ENCODE data around the gene WFIKKN2. TPM values are rescaled to one million over a fixed set of nuclear protein-coding genes. Genes with fewer than 3 reads are reported as not detected.

WFIKKN2 gene
- total RNA-seq, 1 donor = under 0.01 TPM

- no peak for DNase-seq (ENCODE audit: low read depth)
- TF ChIP-seq, protein P1, sequence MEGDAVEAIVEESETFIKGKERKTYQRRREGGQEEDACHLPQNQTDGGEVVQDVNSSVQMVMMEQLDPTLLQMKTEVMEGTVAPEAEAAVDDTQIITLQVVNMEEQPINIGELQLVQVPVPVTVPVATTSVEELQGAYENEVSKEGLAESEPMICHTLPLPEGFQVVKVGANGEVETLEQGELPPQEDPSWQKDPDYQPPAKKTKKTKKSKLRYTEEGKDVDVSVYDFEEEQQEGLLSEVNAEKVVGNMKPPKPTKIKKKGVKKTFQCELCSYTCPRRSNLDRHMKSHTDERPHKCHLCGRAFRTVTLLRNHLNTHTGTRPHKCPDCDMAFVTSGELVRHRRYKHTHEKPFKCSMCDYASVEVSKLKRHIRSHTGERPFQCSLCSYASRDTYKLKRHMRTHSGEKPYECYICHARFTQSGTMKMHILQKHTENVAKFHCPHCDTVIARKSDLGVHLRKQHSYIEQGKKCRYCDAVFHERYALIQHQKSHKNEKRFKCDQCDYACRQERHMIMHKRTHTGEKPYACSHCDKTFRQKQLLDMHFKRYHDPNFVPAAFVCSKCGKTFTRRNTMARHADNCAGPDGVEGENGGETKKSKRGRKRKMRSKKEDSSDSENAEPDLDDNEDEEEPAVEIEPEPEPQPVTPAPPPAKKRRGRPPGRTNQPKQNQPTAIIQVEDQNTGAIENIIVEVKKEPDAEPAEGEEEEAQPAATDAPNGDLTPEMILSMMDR (IDR thresholded peaks at IDR 0.05; ENCODE audit: insufficient read depth, low read depth, low read length) = no peak
Measured at GRCh38 chr17:50843150-50843905, 7.9 kb downstream of the WFIKKN2 start.

DNA sequence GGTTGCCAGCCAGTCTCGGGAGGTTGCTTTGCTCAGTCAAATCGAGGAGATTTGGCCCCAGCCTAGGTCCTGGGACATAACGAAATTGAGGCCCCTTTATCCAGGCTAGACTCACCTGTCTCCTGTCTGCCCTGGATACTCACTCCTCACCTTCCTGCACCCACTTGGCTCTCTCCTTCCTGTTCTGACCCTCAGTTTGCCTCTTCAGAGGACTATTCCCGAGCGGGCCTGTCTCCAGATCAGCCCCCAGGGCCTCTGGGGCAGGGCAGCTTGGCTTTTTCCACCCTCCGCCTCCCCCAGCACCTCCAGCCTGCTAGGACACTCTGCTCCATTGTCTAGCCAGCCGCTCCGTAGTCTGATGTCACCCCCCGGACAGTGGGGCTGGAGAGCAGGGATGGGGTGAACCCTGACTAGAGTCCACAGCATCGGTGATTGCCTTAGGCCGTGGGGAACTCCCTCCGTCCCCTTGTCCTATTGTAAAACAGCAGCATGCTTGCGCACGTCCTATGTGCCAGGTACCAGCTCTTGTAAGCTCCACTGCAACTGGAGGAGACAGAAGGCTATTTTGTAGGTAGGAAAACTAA, 8.8 kb downstream of the WFIKKN2 start:
- DNase-seq (ENCODE audit: low read depth) = no peak
- H3K4me3 ChIP-seq (ENCODE audit: low read depth, low read length) = no peak overlapping the region
- TF ChIP-seq, protein P1 (IDR thresholded peaks at IDR 0.05; ENCODE audit: insufficient read depth, low read depth, low read length) = no peak

More at GRCh38 chr17:50843150-50843905, 7.9 kb downstream of the WFIKKN2 start:
- no peak overlapping the region for H3K4me3 ChIP-seq (ENCODE audit: low read depth, low read length)

- DNase-seq (ENCODE audit: low read depth) = peak; percentile 34
- no peak overlapping the region for H3K4me3 ChIP-seq (ENCODE audit: low read depth, low read length)
- TF ChIP-seq, protein P1 (IDR thresholded peaks at IDR 0.05; ENCODE audit: insufficient read depth, low read depth, low read length) = no peak
Measured at GRCh38 chr17:50845240-50846147, 10.1 kb downstream of the WFIKKN2 start.

DNA sequence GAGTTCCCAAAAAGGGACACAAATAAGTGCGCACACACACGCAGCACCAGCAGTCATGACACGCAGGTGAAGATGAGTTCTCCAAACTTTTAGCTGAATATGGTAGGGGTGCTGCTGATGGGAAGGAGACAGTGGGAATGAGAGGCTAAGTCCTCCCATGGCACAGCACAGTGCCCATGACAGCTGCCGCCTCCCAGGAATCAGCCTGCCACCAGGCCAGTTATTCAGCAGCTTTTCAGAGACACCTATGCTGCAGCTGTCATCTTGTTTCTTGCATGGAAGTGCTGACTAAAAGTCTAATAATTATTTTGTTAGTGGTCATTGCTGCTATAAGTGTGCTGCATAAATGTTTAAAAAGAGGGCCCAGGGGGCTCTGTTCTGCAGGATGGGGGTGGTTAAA, 12.2 kb downstream of the WFIKKN2 start:
- H3K4me3 ChIP-seq (ENCODE audit: low read depth, low read length) = no peak overlapping the region
- DNase-seq (ENCODE audit: low read depth) = no peak
- TF ChIP-seq, protein P1 (IDR thresholded peaks at IDR 0.05; ENCODE audit: insufficient read depth, low read depth, low read length) = no peak

DNA sequence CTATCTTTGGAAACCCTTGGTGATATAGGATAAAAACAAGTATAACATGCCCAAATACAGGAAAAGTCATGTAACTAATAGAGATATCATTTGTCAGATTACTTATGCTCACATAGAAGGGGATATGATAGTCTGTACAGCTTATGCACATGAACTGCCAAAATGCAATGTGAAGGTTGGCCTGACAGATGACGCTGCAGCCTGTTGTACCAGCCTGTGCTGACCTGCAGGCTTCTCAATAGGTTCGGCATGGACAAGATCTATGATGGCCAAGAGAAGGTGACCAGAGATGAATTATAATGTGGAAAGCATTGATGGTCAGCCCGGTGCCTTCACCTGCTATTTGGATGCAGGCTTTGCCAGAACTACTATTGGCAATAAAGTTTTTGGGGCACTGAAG, 12.7 kb downstream of the WFIKKN2 start:
- DNase-seq (ENCODE audit: low read depth) = no peak
- TF ChIP-seq, protein P1 (IDR thresholded peaks at IDR 0.05; ENCODE audit: insufficient read depth, low read depth, low read length) = no peak
- H3K4me3 ChIP-seq (ENCODE audit: low read depth, low read length) = no peak overlapping the region

DNA sequence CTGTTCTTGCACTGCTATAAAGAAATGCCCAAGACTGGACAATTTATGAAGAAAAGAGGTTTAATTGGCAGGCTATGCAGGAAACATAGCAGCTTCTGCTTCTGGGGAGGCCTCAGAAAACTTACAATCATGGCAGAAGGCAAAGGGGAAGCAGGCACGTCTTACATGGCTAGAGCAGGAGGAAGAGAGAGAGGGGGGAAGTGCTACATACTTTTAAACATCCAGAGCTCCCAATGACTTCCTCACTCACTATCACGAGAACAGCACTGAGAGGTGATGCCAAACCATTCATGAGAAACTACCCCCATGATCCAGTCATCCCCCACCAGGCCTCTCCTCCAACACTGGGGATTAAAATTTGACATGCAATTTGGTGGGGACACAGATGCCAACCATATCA, 13.3 kb downstream of the WFIKKN2 start:
- H3K4me3 ChIP-seq (ENCODE audit: low read depth, low read length) = no peak overlapping the region
- TF ChIP-seq, protein P1 (IDR thresholded peaks at IDR 0.05; ENCODE audit: insufficient read depth, low read depth, low read length) = no peak
- DNase-seq (ENCODE audit: low read depth) = no peak
